HepG2 (cell line): ENCODE measurements around the gene PTPRN. TPM values are rescaled to one million over a fixed set of nuclear protein-coding genes. Genes with fewer than 3 reads are reported as not detected.

ENCODE experiments used
- AHR ChIP-seq: IDR thresholded peaks from 2 replicates; pipeline ENCODE4 v1.6.1; 2018; ENCODE audit warnings: missing genetic modification reagents, missing compliant biosample characterization
- ARID2 ChIP-seq: sonication (generic); formaldehyde crosslinking; IDR thresholded peaks from 2 replicates; pipeline ENCODE4 v1.8.1; 2022; ENCODE audit warnings: mild to moderate bottlenecking, missing genetic modification reagents, borderline replicate concordance
- BORCS8-MEF2B ChIP-seq: sonication (generic); formaldehyde crosslinking; IDR thresholded peaks from 2 replicates; pipeline ENCODE4 v1.8.0; 2022; ENCODE audit warnings: mild to moderate bottlenecking, missing genetic modification reagents
- GLI4 ChIP-seq: sonication (generic); formaldehyde crosslinking; IDR thresholded peaks from 2 replicates; pipeline ENCODE4 v1.5.1; 2020; ENCODE audit warnings: missing genetic modification reagents, mild to moderate bottlenecking, moderate library complexity, borderline replicate concordance
- HNF4A ChIP-seq: sonication (generic); formaldehyde crosslinking; IDR thresholded peaks from 2 replicates; pipeline ENCODE4 v1.4.0; 2020; ENCODE audit warnings: missing genetic modification reagents
- HOXA7 ChIP-seq: sonication (generic); formaldehyde crosslinking; IDR thresholded peaks from 2 replicates; pipeline ENCODE4 v1.8.1; 2022; ENCODE audit warnings: mild to moderate bottlenecking, missing genetic modification reagents, moderate library complexity
- NR1H2 ChIP-seq: sonication (generic); formaldehyde crosslinking; IDR thresholded peaks from 2 replicates; pipeline ENCODE4 v1.8.1; 2022; ENCODE audit warnings: low read depth, missing genetic modification reagents, borderline replicate concordance
- PRPF4 ChIP-seq: fragments of 200-400 bp; formaldehyde crosslinking; IDR thresholded peaks from 2 replicates; pipeline ENCODE4 v1.6.1; 2016; ENCODE audit warnings: low read length, low read depth; ENCODE audit not compliant: poor library complexity, severe bottlenecking
- SYNCRIP ChIP-seq: fragments of 200-400 bp; formaldehyde crosslinking; IDR thresholded peaks from 2 replicates; pipeline ENCODE4 v1.6.1; 2018; ENCODE audit warnings: mild to moderate bottlenecking, low read depth, low read length; ENCODE audit not compliant: insufficient read depth
- TGIF2 ChIP-seq: IDR thresholded peaks from 2 replicates; pipeline ENCODE4 v1.6.1; 2016; ENCODE audit warnings: control low read depth, missing compliant biosample characterization
- YY1 ChIP-seq: IDR thresholded peaks from 2 replicates; pipeline ENCODE4 v1.6.1; 2011; ENCODE audit warnings: low read length, low read depth, moderate library complexity, mild to moderate bottlenecking; ENCODE audit not compliant: insufficient read depth, insufficient replicate concordance
- ZBTB38 ChIP-seq: sonication (generic); formaldehyde crosslinking; IDR thresholded peaks from 2 replicates; pipeline ENCODE4 v1.5.1; 2020; ENCODE audit warnings: mild to moderate bottlenecking, missing genetic modification reagents
- ZHX2 ChIP-seq, 2 experiments: sonication (generic) in 1 of 2; formaldehyde crosslinking in 1 of 2; IDR thresholded peaks; 2 replicates each; pipeline versions ENCODE4 v1.6.1 to v1.9.0; 2014 to 2022; ENCODE audit warnings: antibody characterized with exemption in 1 of 2, borderline replicate concordance in 1 of 2, inconsistent platforms in 1 of 2, low read depth in 1 of 2, missing genetic modification reagents in 1 of 2
- ZNF124 ChIP-seq: sonication (generic); formaldehyde crosslinking; IDR thresholded peaks from 2 replicates; pipeline ENCODE4 v1.4.0; 2020; ENCODE audit warnings: missing genetic modification reagents
- ZNF18 ChIP-seq: sonication (generic); formaldehyde crosslinking; IDR thresholded peaks from 2 replicates; pipeline ENCODE4 v1.8.0; 2022; ENCODE audit warnings: mild to moderate bottlenecking, missing genetic modification reagents; ENCODE audit not compliant: insufficient replicate concordance
- ZNF354B ChIP-seq: sonication (generic); formaldehyde crosslinking; IDR thresholded peaks from 2 replicates; pipeline ENCODE4 v1.8.0; 2022; ENCODE audit warnings: mild to moderate bottlenecking, missing genetic modification reagents
- ZNF451 ChIP-seq: sonication (generic); formaldehyde crosslinking; IDR thresholded peaks from 2 replicates; pipeline ENCODE4 v1.5.0; 2020; ENCODE audit warnings: mild to moderate bottlenecking, missing genetic modification reagents
- ZNF567 ChIP-seq: sonication (generic); formaldehyde crosslinking; IDR thresholded peaks from 2 replicates; pipeline ENCODE4 v1.8.1; 2023; ENCODE audit warnings: mild to moderate bottlenecking, missing genetic modification reagents, borderline replicate concordance
- ZNF598 ChIP-seq: sonication (generic); formaldehyde crosslinking; IDR thresholded peaks from 2 replicates; pipeline ENCODE4 v1.5.1; 2020; ENCODE audit warnings: mild to moderate bottlenecking, missing genetic modification reagents, borderline replicate concordance
- ZNF724P ChIP-seq: sonication (generic); formaldehyde crosslinking; IDR thresholded peaks from 2 replicates; pipeline ENCODE4 v1.8.0; 2022; ENCODE audit warnings: missing genetic modification reagents, borderline replicate concordance
- ZNF777 ChIP-seq: sonication (generic); formaldehyde crosslinking; IDR thresholded peaks from 2 replicates; pipeline ENCODE4 v1.4.0; 2020; ENCODE audit warnings: missing genetic modification reagents
- ZNF879 ChIP-seq: sonication (generic); formaldehyde crosslinking; IDR thresholded peaks from 2 replicates; pipeline ENCODE4 v1.8.1; 2023; ENCODE audit warnings: missing genetic modification reagents
- polyA plus RNA-seq, 8 experiments: library from polyadenylated mRNA; depleted of rRNA in 3 of 8; stranded (reverse) in 7 of 8; unstranded in 1 of 8; fragments of >200 nt; fragmentation: Illumina TruSeq in 4 of 8; extraction: Trizol in 4 of 8; gene quantifications; 2 replicates each; pipeline versions ENCODE4 v1.2.1 to v1.2.3, GENCODE V29; 2011 to 2016; ENCODE audit warnings: low read depth in 4 of 8, missing spikeins in 1 of 8, mixed read lengths in 1 of 8; ENCODE audit not compliant: insufficient read depth in 1 of 8
- total RNA-seq, 5 experiments: library from RNA; depleted of rRNA; stranded (reverse); fragments of >200 nt; fragmentation: Illumina TruSeq; extraction: Trizol; gene quantifications; 2 replicates each; pipeline ENCODE4 v1.2.3, GENCODE V29; 2016; ENCODE audit warnings: low read depth in 1 of 5

The PTPRN gene
- total and polyA plus RNA-seq, 2 of the 13 experiments (the other 11 are each of a cell fraction or from before 2014, with no cell fraction given), result 0.26 TPM; not detected in 1

- TF ChIP-seq PRPF4 (no peak), ZNF124 (no peak), BORCS8-MEF2B (CRISPR knock-in tag) (peak; percentile 45; the same call in 1 of the 2 replicates), ARID2 (CRISPR knock-in tag) (no peak), ZBTB38 (peak; percentile 33; the same call in 1 of the 2 replicates), HNF4A (CRISPR knock-in tag) (peak; percentile 56; the same call in 1 of the 2 replicates), ZHX2 (IDR thresholded peaks at IDR 0.05; ENCODE audit: low read depth) (no peak), ZHX2 (CRISPR knock-in tag; IDR thresholded peaks at IDR 0.05; ENCODE audit: borderline replicate concordance) (no peak), ZNF567 (CRISPR knock-in tag) (0 out of 2 replicates have a peak, but pooled peaks have one; percentile 48), AHR (CRISPR knock-in tag) (no peak), ZNF777 (CRISPR knock-in tag) (no peak), ZNF354B (CRISPR knock-in tag) (no peak), GLI4 (CRISPR knock-in tag) (peak; percentile 41; the same call in 1 of the 2 replicates), HOXA7 (CRISPR knock-in tag) (no peak), TGIF2 (CRISPR knock-in tag) (no peak), ZNF18 (CRISPR knock-in tag) (no peak), YY1 (peak; percentile 56), ZNF451 (no peak), NR1H2 (CRISPR knock-in tag) (no peak), ZNF879 (CRISPR knock-in tag) (no peak), SYNCRIP (no peak), ZNF724P (CRISPR knock-in tag) (0 out of 2 replicates have a peak, but pooled peaks have one; percentile 52), ZNF598 (CRISPR knock-in tag) (0 out of 2 replicates have a peak, but pooled peaks have one; percentile 51)
Measured at GRCh38 chr2:219298759-219299371, 10.3 kb downstream of the PTPRN start (continued).
